Measurements from ENCODE around the gene HSD17B12. TPM values are rescaled to one million over a fixed set of nuclear protein-coding genes. Genes with fewer than 3 reads are reported as not detected.

Gene HSD17B12
- total and polyA plus RNA-seq, 2 donors (not counting 3 experiments of a cell fraction or from before 2014, with no cell fraction given) = 41.5 to 96.5 TPM

- H3K79me2 ChIP-seq (ENCODE audit: control insufficient read depth, insufficient read depth, low read length) = no peaks in the 10 kb centered on the region
- H3K27ac ChIP-seq (ENCODE audit: insufficient read depth, low read depth, low read length) = no peak overlapping the region
- peaks cover 2 to 5% of the 10 kb centered on the region in 2 experiments for H3K36me3 ChIP-seq (ENCODE audit: control insufficient read depth in 2 of 2, extremely low read depth in 1 of 2, insufficient read depth in 2 of 2, low read length in 2 of 2)
- H3K9me1 ChIP-seq (replicated peaks; ENCODE audit: control insufficient read depth, extremely low read depth, insufficient read depth, low read length) = no peaks in the 10 kb centered on the region
- no peaks in the 10 kb centered on the region for H3K4me1 ChIP-seq (ENCODE audit: control insufficient read depth, extremely low read depth, insufficient read depth, low read length)
- intact Hi-C loops (cut with micrococcal nuclease) = no loop called here
- no peak overlapping the region for H3K4me2 ChIP-seq (ENCODE audit: insufficient read depth, low read length)
- no peak overlapping the region for H2AFZ ChIP-seq (ENCODE audit: low read depth, low read length)
- no peak overlapping the region for H3K4me3 ChIP-seq (replicated peaks in 1 of 3; ENCODE audit: insufficient read depth in 1 of 3, low read depth in 1 of 3, low read length in 3 of 3)
- no peaks in the 10 kb centered on the region for H3K9me3 ChIP-seq (replicated peaks; ENCODE audit: control insufficient read depth, insufficient read depth, low read length)
- POLR2A ChIA-PET = no interaction called here
- CTCF ChIA-PET = interaction anchor here (2.7 kb wide), 1 partner anchor 48 kb away, joined by 15 read pairs; no protein-coding TSS in a partner anchor
- H3K9ac ChIP-seq (replicated peaks; ENCODE audit: extremely low read depth, insufficient read depth, low read length) = no peak overlapping the region
- no peaks in the 10 kb centered on the region for H4K20me1 ChIP-seq (replicated peaks; ENCODE audit: control insufficient read depth, extremely low read depth, insufficient read depth, low read length)
- dilution Hi-C loops (cut with MboI; ENCODE audit: extremely low pct_ligation_motif_present, low sequenced_read_pairs) = no loop called here
- H3K27me3 ChIP-seq (ENCODE audit: control insufficient read depth in 2 of 2, insufficient read depth in 2 of 2, low read length in 2 of 2) = no peaks in the 10 kb centered on the region
- TF ChIP-seq POLR2A (IDR thresholded peaks at IDR 0.05; ENCODE audit: low read depth, low read length) (no peak), POLR2AphosphoS5 (IDR thresholded peaks at IDR 0.05; ENCODE audit: insufficient read depth, low read depth, low read length) (no peak), CTCF (IDR thresholded peaks at IDR 0.05; ENCODE audit: extremely low read depth in 1 of 2, insufficient read depth in 1 of 2, low read depth in 1 of 2, low read length in 2 of 2) (no peak), JUN (IDR thresholded peaks at IDR 0.05; ENCODE audit: borderline replicate concordance, insufficient read depth, insufficient read length, low read depth) (no peak), MAX (IDR thresholded peaks at IDR 0.05; ENCODE audit: insufficient read depth, insufficient read length) (no peak), GATA2 (IDR thresholded peaks at IDR 0.05; ENCODE audit: insufficient read depth, insufficient read length, low read depth, low read length) (no peak)
- FAIRE-seq (no peak), DNase-seq (ENCODE audit: low read depth, low spot score) (no peak)
- no TSS peak for BruUV-seq (replicated peaks)
Measured at GRCh38 chr11:43803766-43804165, 123.2 kb downstream of the HSD17B12 start.

Measured in endothelial cell of umbilical vein (primary cell).